IPS-18a (cell line): ENCODE results near the gene OSGIN1.
"Not testable (repeated sequence)": the region's sequence is repeated elsewhere in the genome, so short reads cannot be mapped to it uniquely, and the experiment has no call there.

ENCODE experiments used
- H3K27ac ChIP-seq: one replicate; pipeline ENCODE4 v1.5.1; 2013; ENCODE audit warnings: low read length
- H3K27me3 ChIP-seq: one replicate; pipeline ENCODE4 v1.6.1; 2013; ENCODE audit warnings: mild to moderate bottlenecking, low read length; ENCODE audit not compliant: control insufficient read depth, insufficient read depth
- H3K36me3 ChIP-seq: one replicate; pipeline ENCODE4 v1.6.1; 2013; ENCODE audit warnings: low read depth, low read length; ENCODE audit not compliant: control insufficient read depth
- H3K4me1 ChIP-seq: one replicate; pipeline ENCODE4 v1.6.1; 2013; ENCODE audit warnings: low read depth, low read length; ENCODE audit not compliant: control insufficient read depth
- H3K4me3 ChIP-seq: one replicate; pipeline ENCODE4 v1.5.1; 2013; ENCODE audit warnings: low read length
- H3K9ac ChIP-seq: one replicate; pipeline ENCODE4 v1.6.1; 2013; ENCODE audit warnings: mild to moderate bottlenecking, low read length, moderate library complexity
- H3K9me3 ChIP-seq: one replicate; pipeline ENCODE4 v1.6.1; 2013; ENCODE audit warnings: low read depth, low read length; ENCODE audit not compliant: control insufficient read depth

Gene OSGIN1

GRCh38 chr16:83937267-83937666, 15.8 kb upstream of the OSGIN1 start:
- Histone ChIP-seq H3K27ac (no peak overlapping the region), H3K27me3 (no peaks in the 10 kb centered on the region), H3K9me3 (no peaks in the 10 kb centered on the region), H3K4me1 (no peaks in the 10 kb centered on the region), H3K9ac (no peak overlapping the region), H3K36me3 (no peaks in the 10 kb centered on the region), H3K4me3 (no peak overlapping the region)

GRCh38 chr16:83937922-83938885, 14.8 kb upstream of the OSGIN1 start:
- no peaks in the 10 kb centered on the region for H3K27me3 ChIP-seq
- no peaks in the 10 kb centered on the region for H3K36me3 ChIP-seq
- no peak overlapping the region for H3K27ac ChIP-seq
- H3K4me3 ChIP-seq = no peak overlapping the region
- H3K9me3 ChIP-seq = no peaks in the 10 kb centered on the region
- no peaks in the 10 kb centered on the region for H3K4me1 ChIP-seq
- no peak overlapping the region for H3K9ac ChIP-seq

GRCh38 chr16:83939266-83939855, 13.7 kb upstream of the OSGIN1 start:
- no peak overlapping the region for H3K9ac ChIP-seq
- no peaks in the 10 kb centered on the region for H3K27me3 ChIP-seq
- H3K27ac ChIP-seq = no peak overlapping the region
- H3K36me3 ChIP-seq = no peaks in the 10 kb centered on the region
- H3K4me1 ChIP-seq = no peaks in the 10 kb centered on the region
- no peak overlapping the region for H3K4me3 ChIP-seq
- H3K9me3 ChIP-seq = no peaks in the 10 kb centered on the region

DNA sequence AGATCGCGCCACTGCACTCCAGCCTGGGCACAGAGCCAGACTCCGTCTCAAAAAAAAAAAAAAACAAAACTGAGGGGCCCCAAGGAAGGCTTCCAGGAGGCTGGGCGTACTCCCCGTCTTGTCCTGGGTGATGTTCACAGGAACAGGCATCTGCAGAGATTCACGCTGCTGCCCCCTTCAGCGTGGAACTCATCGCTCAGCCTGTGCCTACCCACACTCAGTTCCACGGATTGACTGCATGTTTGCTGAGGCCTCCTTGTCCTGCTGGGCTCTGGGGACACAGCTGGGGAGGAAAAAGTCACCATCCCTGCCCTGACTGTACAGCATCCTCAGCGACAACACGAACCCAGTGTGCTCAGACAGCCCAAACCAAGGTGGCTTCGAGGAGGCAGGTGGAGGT, 12.9 kb upstream of the OSGIN1 start:
- Histone ChIP-seq H3K27me3 (no peaks in the 10 kb centered on the region), H3K4me1 (no peaks in the 10 kb centered on the region), H3K27ac (no peak overlapping the region), H3K36me3 (no peaks in the 10 kb centered on the region), H3K9ac (no peak overlapping the region), H3K4me3 (no peak overlapping the region), H3K9me3 (no peaks in the 10 kb centered on the region)

- H3K4me1 ChIP-seq = no peaks in the 10 kb centered on the region
- H3K9ac ChIP-seq = no peak overlapping the region
- H3K4me3 ChIP-seq = no peak overlapping the region
- H3K27ac ChIP-seq = no peak overlapping the region
- no peaks in the 10 kb centered on the region for H3K36me3 ChIP-seq
- H3K9me3 ChIP-seq = no peaks in the 10 kb centered on the region
- no peaks in the 10 kb centered on the region for H3K27me3 ChIP-seq
Observed at GRCh38 chr16:83940630-83941378, 12.2 kb upstream of the OSGIN1 start.

DNA sequence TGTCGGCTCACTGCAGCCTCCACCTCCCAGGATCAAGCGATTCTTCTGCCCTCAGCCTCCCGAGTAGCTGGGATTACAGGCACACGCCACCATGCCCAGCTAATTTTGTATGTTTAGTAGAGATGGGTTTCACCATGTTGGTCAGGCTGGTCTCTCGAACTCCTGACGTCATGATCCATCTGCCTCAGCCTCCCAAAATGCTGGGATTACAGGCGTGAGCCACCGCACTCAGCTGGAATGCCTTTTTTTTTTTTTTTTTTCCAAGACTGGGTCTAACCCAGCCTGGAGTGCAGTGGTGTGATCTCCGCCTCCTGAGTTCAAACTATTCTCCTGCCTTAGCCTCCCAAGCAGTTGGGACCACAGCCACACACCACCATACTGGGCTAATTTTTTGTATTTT, 11.5 kb upstream of the OSGIN1 start:
- H3K9ac ChIP-seq, H3K9me3 ChIP-seq, H3K4me3 ChIP-seq, H3K4me1 ChIP-seq, H3K27ac ChIP-seq, H3K27me3 ChIP-seq, H3K36me3 ChIP-seq: not testable (repeated sequence)

DNA sequence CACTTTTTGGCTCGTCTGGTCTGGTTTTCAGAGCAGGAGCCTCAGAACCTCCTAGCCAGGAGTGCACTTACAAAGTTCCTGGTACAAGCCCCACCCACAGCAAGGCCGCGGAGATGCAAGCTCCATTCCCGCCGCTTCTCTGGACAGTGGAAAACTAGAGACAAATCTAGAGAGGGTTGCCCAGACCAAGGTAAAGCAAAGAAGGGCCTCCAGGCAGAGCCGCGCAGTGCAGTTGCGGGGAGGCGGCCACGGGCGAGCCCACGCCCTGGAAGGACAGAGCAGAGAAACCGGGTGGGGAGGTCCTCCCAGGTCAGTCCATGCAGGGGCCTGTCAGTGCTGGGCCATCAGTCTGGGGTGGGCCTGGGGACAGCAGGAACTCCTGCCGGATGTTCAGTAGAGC, 11.0 kb upstream of the OSGIN1 start:
- Histone ChIP-seq H3K4me3 (no peak overlapping the region), H3K27ac (no peak overlapping the region), H3K9ac (no peak overlapping the region), H3K4me1 (no peaks in the 10 kb centered on the region), H3K36me3 (no peaks in the 10 kb centered on the region), H3K9me3 (no peaks in the 10 kb centered on the region), H3K27me3 (no peaks in the 10 kb centered on the region)

DNA sequence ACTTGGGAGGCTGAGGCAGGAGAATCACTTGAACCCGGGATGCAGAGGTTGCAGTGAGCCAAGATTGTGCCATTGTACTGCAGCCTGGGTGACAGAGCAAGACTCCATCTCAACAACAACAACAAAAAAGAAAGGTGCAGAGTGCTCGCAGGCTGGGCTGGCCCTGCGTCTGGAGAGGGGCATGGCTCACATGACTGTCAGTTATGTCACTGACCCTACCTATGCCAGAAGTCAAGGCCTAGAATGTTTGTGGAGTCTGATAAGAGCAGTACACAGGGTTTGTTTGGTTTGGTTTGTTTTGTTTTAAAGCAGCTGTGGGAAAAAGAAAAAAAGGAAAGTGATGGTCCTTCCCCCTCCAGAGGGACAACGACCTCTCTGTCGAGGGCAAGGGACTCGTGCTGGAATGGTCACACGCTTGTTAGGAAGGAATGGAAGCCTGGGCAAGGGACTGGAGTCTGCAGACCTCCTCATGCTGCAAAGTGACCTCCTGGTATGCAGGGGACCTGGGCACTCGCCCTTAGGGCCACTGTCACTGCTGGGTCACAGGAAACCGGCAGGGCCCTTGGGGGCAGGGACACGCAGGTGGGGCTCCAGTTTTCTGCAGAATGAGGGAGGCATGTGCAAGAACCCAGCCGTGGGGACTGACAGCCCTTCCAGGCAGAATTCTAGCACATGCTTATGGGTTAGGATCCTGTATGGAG, 10.1 kb upstream of the OSGIN1 start:
- H3K4me1 ChIP-seq = no peaks in the 10 kb centered on the region
- H3K36me3 ChIP-seq = no peaks in the 10 kb centered on the region

DNA sequence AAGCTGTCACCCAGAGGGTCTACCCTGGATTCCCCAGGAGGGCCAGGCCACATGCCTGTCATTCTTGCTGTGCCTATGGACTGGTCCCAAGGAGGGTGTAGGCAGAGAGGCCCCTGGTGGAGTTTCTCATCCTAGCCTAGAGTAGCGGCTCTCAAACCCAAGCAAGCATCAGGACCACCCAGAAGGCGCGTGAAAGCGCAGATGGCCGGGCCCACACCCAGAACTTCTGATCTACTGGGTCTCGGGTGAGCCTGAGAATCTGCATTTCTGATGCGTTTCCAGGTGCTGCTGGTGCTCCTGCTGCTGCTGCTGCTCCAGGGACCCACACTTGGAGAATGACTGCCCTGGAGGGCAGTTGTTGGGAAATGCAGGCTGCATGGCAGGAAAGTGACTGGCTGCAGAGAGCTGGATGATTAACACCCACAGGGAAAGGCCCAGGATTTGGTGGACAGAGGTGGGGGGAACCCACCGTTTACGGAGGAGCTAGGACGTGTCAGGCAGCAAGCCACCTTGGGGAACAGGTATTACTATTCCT, 9.5 kb upstream of the OSGIN1 start:
- no peaks in the 10 kb centered on the region for H3K27me3 ChIP-seq
- no peak overlapping the region for H3K4me3 ChIP-seq
- no peaks in the 10 kb centered on the region for H3K9me3 ChIP-seq
- H3K9ac ChIP-seq = no peak overlapping the region
- H3K27ac ChIP-seq = no peak overlapping the region
- no peaks in the 10 kb centered on the region for H3K4me1 ChIP-seq
- H3K36me3 ChIP-seq = no peaks in the 10 kb centered on the region

More for the DNA sequence above, 10.1 kb upstream of the OSGIN1 start:
- H3K27me3 ChIP-seq = no peaks in the 10 kb centered on the region
- H3K27ac ChIP-seq = no peak overlapping the region
- no peaks in the 10 kb centered on the region for H3K9me3 ChIP-seq
- no peak overlapping the region for H3K9ac ChIP-seq
- no peak overlapping the region for H3K4me3 ChIP-seq

DNA sequence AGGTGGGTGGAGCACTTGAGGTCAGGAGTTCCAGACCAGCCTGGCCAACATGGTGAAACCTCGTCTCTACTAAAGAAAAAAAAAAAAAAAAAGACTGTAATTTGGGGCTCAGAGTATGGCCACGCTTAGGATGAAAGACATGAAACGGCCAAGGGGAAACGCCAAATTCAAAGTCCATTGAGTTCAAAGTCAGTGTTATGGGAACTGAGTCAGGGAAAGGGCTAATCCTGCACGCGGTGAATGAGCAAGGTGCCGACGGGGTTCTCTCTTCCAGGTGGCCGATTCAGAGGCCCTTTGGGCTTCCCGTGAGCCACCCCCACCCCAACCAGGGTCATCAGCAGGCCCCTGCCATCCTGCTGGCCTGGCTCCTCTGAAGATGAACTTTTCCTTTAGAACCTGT, 7.5 kb upstream of the OSGIN1 start:
- Histone ChIP-seq H3K4me3 (no peak overlapping the region), H3K36me3 (no peaks in the 10 kb centered on the region), H3K4me1 (no peaks in the 10 kb centered on the region), H3K9me3 (no peaks in the 10 kb centered on the region), H3K27me3 (no peaks in the 10 kb centered on the region), H3K27ac (no peak overlapping the region), H3K9ac (no peak overlapping the region)
